Measurements from ENCODE around the gene TRUB2.

Gene TRUB2

GRCh38 chr9:128322404-128323211, at the start of gene TRUB2, which contains the start of gene COQ4:
Gene TRUB2 (minus strand): TSS chr9:128322447. CDS start chr9:128322408, 39 bp downstream.
Gene COQ4 (plus strand): TSS chr9:128322839. CDS start chr9:128322859, 20 bp downstream.
- peak; percentile 87 for DNase-seq

GRCh38 chr9:128371630-128372117, 49.4 kb upstream of the TRUB2 start:
- DNase-seq: no peak

GRCh38 chr9:128370752-128371629, 48.7 kb upstream of the TRUB2 start, which contains the start of gene URM1:
Gene URM1 (plus strand): TSS chr9:128371374. CDS start chr9:128371381, 7 bp downstream.
- peak; percentile 96 for DNase-seq

GRCh38 chr9:128370367-128370751, 48.1 kb upstream of the TRUB2 start:
- DNase-seq: no peak

- DNase-seq: no peak
These were observed 46.9 kb upstream of the TRUB2 start for GRCh38 chr9:128369024-128369706.

- DNase-seq: no peak
These were observed 43.3 kb upstream of the TRUB2 start for GRCh38 chr9:128365525-128365924.

GRCh38 chr9:128362774-128363173, 40.5 kb upstream of the TRUB2 start:
- DNase-seq: no peak

- peak; percentile 84 for DNase-seq
These were observed 39.9 kb upstream of the TRUB2 start for GRCh38 chr9:128361986-128362646.

GRCh38 chr9:128361296-128361985, 39.2 kb upstream of the TRUB2 start:
- no peak for DNase-seq

GRCh38 chr9:128360826-128361225, 38.6 kb upstream of the TRUB2 start:
- no peak for DNase-seq

- DNase-seq: no peak
These were observed 36.6 kb upstream of the TRUB2 start for GRCh38 chr9:128358861-128359260.

GRCh38 chr9:128358090-128358489, 35.8 kb upstream of the TRUB2 start:
- DNase-seq: no peak

GRCh38 chr9:128355451-128355850, 33.2 kb upstream of the TRUB2 start:
- DNase-seq: no peak

- no peak for DNase-seq
These were observed 27.5 kb upstream of the TRUB2 start for GRCh38 chr9:128349772-128350171.

- DNase-seq: no peak
These were observed 26.9 kb upstream of the TRUB2 start for GRCh38 chr9:128349125-128349524.

GRCh38 chr9:128344931-128345605, 22.8 kb upstream of the TRUB2 start:
- DNase-seq: no peak

GRCh38 chr9:128343855-128344254, 21.6 kb upstream of the TRUB2 start:
- no peak for DNase-seq

GRCh38 chr9:128342971-128343680, 20.9 kb upstream of the TRUB2 start:
- no peak for DNase-seq

GRCh38 chr9:128341435-128341849, 19.2 kb upstream of the TRUB2 start:
- peak; percentile 26 for DNase-seq

- DNase-seq: no peak
These were observed 18.6 kb upstream of the TRUB2 start for GRCh38 chr9:128340691-128341434.
